GM23338 (cell line): ENCODE results near the gene RNF19B. TPM values are rescaled to one million over a fixed set of nuclear protein-coding genes. Genes with fewer than 3 reads are reported as not detected.

Experiments used
- ATAC-seq: fragments of 200-7000 bp; cut with Tn5 transposase; 3 replicates; pipeline ENCODE4 v1.9.1; 2020
- DNase-seq: peaks from one replicate; pipeline ENCODE4 v3.0.0-alpha.2; 2015; ENCODE audit warnings: low spot score
- H2AFZ ChIP-seq: fragments of 200-600 bp; sonication (generic); 2 replicates; pipeline ENCODE4 v1.8.0; 2016; ENCODE audit warnings: antibody characterized with exemption, mild to moderate bottlenecking, moderate library complexity
- H3F3A ChIP-seq: fragments of 200-600 bp; sonication (generic); replicated peaks from 2 replicates; pipeline ENCODE4 v1.8.0; 2017; ENCODE audit warnings: antibody characterized with exemption, mixed run types, low read depth
- H3K27ac ChIP-seq: fragments of 200-600 bp; sonication (generic); 2 replicates; pipeline ENCODE4 v1.6.1; 2016; ENCODE audit warnings: low read depth
- H3K27me3 ChIP-seq: fragments of 200-600 bp; sonication (generic); 2 replicates; pipeline ENCODE4 v1.8.0; 2016; ENCODE audit warnings: mild to moderate bottlenecking, mixed run types, moderate library complexity; ENCODE audit not compliant: insufficient read depth
- H3K36me3 ChIP-seq: fragments of 200-600 bp; sonication (generic); 2 replicates; pipeline ENCODE4 v1.8.0; 2016; ENCODE audit warnings: mild to moderate bottlenecking; ENCODE audit not compliant: insufficient read depth
- H3K4me1 ChIP-seq: fragments of 200-600 bp; sonication (generic); 2 replicates; pipeline ENCODE4 v1.8.0; 2016; ENCODE audit warnings: mild to moderate bottlenecking, moderate library complexity; ENCODE audit not compliant: insufficient read depth
- H3K4me2 ChIP-seq: fragments of 200-600 bp; sonication (generic); 2 replicates; pipeline ENCODE4 v1.7.1; 2017; ENCODE audit warnings: mixed run types
- H3K4me3 ChIP-seq: fragments of 200-600 bp; sonication (generic); 2 replicates; pipeline ENCODE4 v1.6.1; 2016; ENCODE audit warnings: mixed run types
- H3K79me2 ChIP-seq: fragments of 200-600 bp; sonication (generic); replicated peaks from 2 replicates; pipeline ENCODE4 v1.8.0; 2017; ENCODE audit warnings: mild to moderate bottlenecking; ENCODE audit not compliant: insufficient read depth
- H3K9me2 ChIP-seq: fragments of 200-600 bp; sonication (generic); 2 replicates; pipeline ENCODE4 v1.8.0; 2017; ENCODE audit not compliant: insufficient read depth
- H4K20me1 ChIP-seq: fragments of 200-600 bp; sonication (generic); replicated peaks from 2 replicates; pipeline ENCODE4 v1.8.0; 2017; ENCODE audit warnings: mild to moderate bottlenecking; ENCODE audit not compliant: insufficient read depth
- H3K27ac Mint-ChIP-seq: 2 replicates; pipeline ENCODE4 v1.8.0; 2020; ENCODE audit warnings: inconsistent platforms, mild to moderate bottlenecking, moderate library complexity, mixed read lengths
- H3K27me3 Mint-ChIP-seq: 3 replicates; pipeline ENCODE4 v1.8.0; 2022; ENCODE audit warnings: low read depth, mild to moderate bottlenecking, moderate library complexity, mixed read lengths, inconsistent platforms; ENCODE audit not compliant: insufficient read depth, poor library complexity
- H3K36me3 Mint-ChIP-seq: 3 replicates; pipeline ENCODE4 v1.8.0; 2021; ENCODE audit warnings: low read depth, mild to moderate bottlenecking, inconsistent platforms, moderate library complexity, mixed read lengths
- H3K4me1 Mint-ChIP-seq: 3 replicates; pipeline ENCODE4 v1.8.0; 2020; ENCODE audit warnings: mild to moderate bottlenecking, inconsistent platforms, mixed read lengths
- H3K4me3 Mint-ChIP-seq: 3 replicates; pipeline ENCODE4 v1.8.0; 2021; ENCODE audit warnings: moderate library complexity, mild to moderate bottlenecking, inconsistent platforms, mixed read lengths
- H3K9me3 Mint-ChIP-seq: 3 replicates; pipeline ENCODE4 v1.8.0; 2020; ENCODE audit warnings: moderate library complexity, mild to moderate bottlenecking, inconsistent platforms, mixed read lengths
- CREB1 ChIP-seq: fragments of 250-450 bp; sonication (Bioruptor Pico); IDR thresholded peaks from 2 replicates; pipeline ENCODE4 v1.5.0; 2020; ENCODE audit warnings: low read depth, mild to moderate bottlenecking, moderate library complexity
- EZH2 ChIP-seq: fragments of 200-600 bp; sonication (generic); IDR thresholded peaks from one replicate; pipeline ENCODE4 v1.8.0; 2017; ENCODE audit warnings: antibody characterized with exemption, mild to moderate bottlenecking, low read depth; ENCODE audit not compliant: unreplicated experiment
- EZH2phosphoT487 ChIP-seq: fragments of 200-600 bp; sonication (generic); IDR thresholded peaks from one replicate; pipeline ENCODE4 v1.8.1; 2018; ENCODE audit warnings: antibody characterized with exemption; ENCODE audit not compliant: unreplicated experiment
- NANOG ChIP-seq: IDR thresholded peaks from 2 replicates; pipeline ENCODE4 v1.6.1; 2016; ENCODE audit warnings: antibody characterized with exemption, borderline replicate concordance
- ZNF331 ChIP-seq: fragments of 250-450 bp; sonication (Bioruptor Pico); IDR thresholded peaks from 2 replicates; pipeline ENCODE4 v1.5.0; 2020; ENCODE audit warnings: low read depth, mild to moderate bottlenecking, moderate library complexity
- ZNF462 ChIP-seq: fragments of 250-450 bp; sonication (Bioruptor Pico); IDR thresholded peaks from 2 replicates; pipeline ENCODE4 v1.5.0; 2020; ENCODE audit warnings: mild to moderate bottlenecking, moderate library complexity
- polyA plus RNA-seq: library from polyadenylated mRNA; unstranded; fragments of >200 nt; fragmentation: Nextera tagmentation; extraction: Ambion mirVana; gene quantifications from 2 replicates; pipeline ENCODE4 v1.2.1, GENCODE V29; 2016
- total RNA-seq: library from RNA; depleted of rRNA; stranded (reverse); fragments of >200 nt; shearing (Covaris generic); gene quantifications from 2 replicates; pipeline ENCODE4 v1.2.3, GENCODE V29; 2014
- TF ChIP-seq, protein P1 (sequence below), 2 experiments: fragments of 200-600 bp in 1 of 2; sonication (generic) in 1 of 2; conservative IDR thresholded peaks; 2 replicates each; pipeline versions ENCODE4 v1.5.1 to v1.6.1; 2016 to 2017; ENCODE audit warnings: antibody characterized with exemption in 2 of 2, low read depth in 2 of 2, mild to moderate bottlenecking in 2 of 2, moderate library complexity in 1 of 2

Gene RNF19B
- total and polyA plus RNA-seq, 2 experiments from 2014 or later = 2.9 to 11.9 TPM

- Histone ChIP-seq H3K79me2 (no peaks in the 10 kb centered on the region), H2AFZ (peak within 1 kb of the TSS; percentile 84), H3K9me2 (no peaks in the 10 kb centered on the region), H3K27ac (no peak within 1 kb of the TSS), H4K20me1 (no peaks in the 10 kb centered on the region), H3K4me3 (peak within 1 kb of the TSS; percentile 65), H3K4me1 (peaks cover 7% of the 10 kb centered on the region; the same call in 1 of the 2 replicates), H3F3A (no peaks in the 10 kb centered on the region), H3K4me2 (peak within 1 kb of the TSS; percentile 82), H3K27me3 (peaks cover 53% of the 10 kb centered on the region), H3K36me3 (no peaks in the 10 kb centered on the region)
- Mint-ChIP-seq H3K4me3 (peak within 1 kb of the TSS; percentile 79), H3K27me3 (peaks cover 44% of the 10 kb centered on the region), H3K4me1 (peaks cover 7% of the 10 kb centered on the region; the same call in 2 of the 3 replicates), H3K9me3 (no peaks in the 10 kb centered on the region), H3K36me3 (no peaks in the 10 kb centered on the region; the same call in 2 of the 3 replicates), H3K27ac (no peak within 1 kb of the TSS)
- ATAC-seq (peak; percentile 72), DNase-seq (peak; percentile 62)
- TF ChIP-seq ZNF331 (CRISPR knock-in tag) (no peak), CREB1 (CRISPR knock-in tag) (no peak), EZH2 (peak; percentile 56), NANOG (no peak), EZH2phosphoT487 (no peak)
- TF ChIP-seq, protein P1, sequence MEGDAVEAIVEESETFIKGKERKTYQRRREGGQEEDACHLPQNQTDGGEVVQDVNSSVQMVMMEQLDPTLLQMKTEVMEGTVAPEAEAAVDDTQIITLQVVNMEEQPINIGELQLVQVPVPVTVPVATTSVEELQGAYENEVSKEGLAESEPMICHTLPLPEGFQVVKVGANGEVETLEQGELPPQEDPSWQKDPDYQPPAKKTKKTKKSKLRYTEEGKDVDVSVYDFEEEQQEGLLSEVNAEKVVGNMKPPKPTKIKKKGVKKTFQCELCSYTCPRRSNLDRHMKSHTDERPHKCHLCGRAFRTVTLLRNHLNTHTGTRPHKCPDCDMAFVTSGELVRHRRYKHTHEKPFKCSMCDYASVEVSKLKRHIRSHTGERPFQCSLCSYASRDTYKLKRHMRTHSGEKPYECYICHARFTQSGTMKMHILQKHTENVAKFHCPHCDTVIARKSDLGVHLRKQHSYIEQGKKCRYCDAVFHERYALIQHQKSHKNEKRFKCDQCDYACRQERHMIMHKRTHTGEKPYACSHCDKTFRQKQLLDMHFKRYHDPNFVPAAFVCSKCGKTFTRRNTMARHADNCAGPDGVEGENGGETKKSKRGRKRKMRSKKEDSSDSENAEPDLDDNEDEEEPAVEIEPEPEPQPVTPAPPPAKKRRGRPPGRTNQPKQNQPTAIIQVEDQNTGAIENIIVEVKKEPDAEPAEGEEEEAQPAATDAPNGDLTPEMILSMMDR (conservative IDR thresholded peaks at IDR 0.05; ENCODE audit: low read depth in 2 of 2) = 0 out of 4 replicates have a peak, but pooled peaks of 1 of the 2 experiments have one; percentile 11
Measured at GRCh38 chr1:32900956-32901822, 63.4 kb downstream of the RNF19B start, which contains the start of gene TMEM54. TMEM54 (minus strand) TSS chr1:32901389; CDS start chr1:32901238, 151 bp downstream.

- Histone ChIP-seq H3K4me3 (peak overlapping the region; percentile 59), H3K27ac (no peak overlapping the region), H4K20me1 (no peaks in the 10 kb centered on the region), H3K79me2 (no peaks in the 10 kb centered on the region), H3K4me2 (peak overlapping the region; percentile 80), H3K9me2 (no peaks in the 10 kb centered on the region), H2AFZ (peak overlapping the region; percentile 84), H3K27me3 (peaks cover 53% of the 10 kb centered on the region), H3K36me3 (no peaks in the 10 kb centered on the region), H3F3A (no peaks in the 10 kb centered on the region), H3K4me1 (peaks cover 7% of the 10 kb centered on the region; the same call in 1 of the 2 replicates)
- DNase-seq (no peak), ATAC-seq (peak; percentile 64)
- no peaks in the 10 kb centered on the region for H3K9me3 Mint-ChIP-seq
- peaks cover 46% of the 10 kb centered on the region for H3K27me3 Mint-ChIP-seq
- no peaks in the 10 kb centered on the region; the same call in 2 of the 3 replicates for H3K36me3 Mint-ChIP-seq
- TF ChIP-seq EZH2 = peak; percentile 28
- TF ChIP-seq ZNF462 (CRISPR knock-in tag) = no peak
- no peak overlapping the region for H3K27ac Mint-ChIP-seq
- H3K4me3 Mint-ChIP-seq = peak overlapping the region; percentile 73
- peaks cover 10% of the 10 kb centered on the region for H3K4me1 Mint-ChIP-seq
Measured at GRCh38 chr1:32900371-32900955, 64.1 kb downstream of the RNF19B start.
